ENCODE data around the gene GLTP. TPM values are rescaled to one million over a fixed set of nuclear protein-coding genes. Genes with fewer than 3 reads are reported as not detected.

GLTP gene
- total RNA-seq, 1 experiment from 2014 or later = 25.8 TPM

- TF ChIP-seq, protein P1, sequence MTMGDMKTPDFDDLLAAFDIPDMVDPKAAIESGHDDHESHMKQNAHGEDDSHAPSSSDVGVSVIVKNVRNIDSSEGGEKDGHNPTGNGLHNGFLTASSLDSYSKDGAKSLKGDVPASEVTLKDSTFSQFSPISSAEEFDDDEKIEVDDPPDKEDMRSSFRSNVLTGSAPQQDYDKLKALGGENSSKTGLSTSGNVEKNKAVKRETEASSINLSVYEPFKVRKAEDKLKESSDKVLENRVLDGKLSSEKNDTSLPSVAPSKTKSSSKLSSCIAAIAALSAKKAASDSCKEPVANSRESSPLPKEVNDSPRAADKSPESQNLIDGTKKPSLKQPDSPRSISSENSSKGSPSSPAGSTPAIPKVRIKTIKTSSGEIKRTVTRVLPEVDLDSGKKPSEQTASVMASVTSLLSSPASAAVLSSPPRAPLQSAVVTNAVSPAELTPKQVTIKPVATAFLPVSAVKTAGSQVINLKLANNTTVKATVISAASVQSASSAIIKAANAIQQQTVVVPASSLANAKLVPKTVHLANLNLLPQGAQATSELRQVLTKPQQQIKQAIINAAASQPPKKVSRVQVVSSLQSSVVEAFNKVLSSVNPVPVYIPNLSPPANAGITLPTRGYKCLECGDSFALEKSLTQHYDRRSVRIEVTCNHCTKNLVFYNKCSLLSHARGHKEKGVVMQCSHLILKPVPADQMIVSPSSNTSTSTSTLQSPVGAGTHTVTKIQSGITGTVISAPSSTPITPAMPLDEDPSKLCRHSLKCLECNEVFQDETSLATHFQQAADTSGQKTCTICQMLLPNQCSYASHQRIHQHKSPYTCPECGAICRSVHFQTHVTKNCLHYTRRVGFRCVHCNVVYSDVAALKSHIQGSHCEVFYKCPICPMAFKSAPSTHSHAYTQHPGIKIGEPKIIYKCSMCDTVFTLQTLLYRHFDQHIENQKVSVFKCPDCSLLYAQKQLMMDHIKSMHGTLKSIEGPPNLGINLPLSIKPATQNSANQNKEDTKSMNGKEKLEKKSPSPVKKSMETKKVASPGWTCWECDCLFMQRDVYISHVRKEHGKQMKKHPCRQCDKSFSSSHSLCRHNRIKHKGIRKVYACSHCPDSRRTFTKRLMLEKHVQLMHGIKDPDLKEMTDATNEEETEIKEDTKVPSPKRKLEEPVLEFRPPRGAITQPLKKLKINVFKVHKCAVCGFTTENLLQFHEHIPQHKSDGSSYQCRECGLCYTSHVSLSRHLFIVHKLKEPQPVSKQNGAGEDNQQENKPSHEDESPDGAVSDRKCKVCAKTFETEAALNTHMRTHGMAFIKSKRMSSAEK (CRISPR knock-in tag; IDR thresholded peaks at IDR 0.05; ENCODE audit: borderline replicate concordance) = no peak
- TF ChIP-seq MAX (CRISPR knock-in tag; IDR thresholded peaks at IDR 0.05) = no peak
- no peak for TF ChIP-seq NR3C1 (CRISPR knock-in tag; conservative IDR thresholded peaks at IDR 0.05; ENCODE audit: low read depth)
These were observed 34.5 kb downstream of the GLTP start (continued) for GRCh38 chr12:109845824-109846205.

GRCh38 chr12:109844983-109845823, 35.1 kb downstream of the GLTP start:
- Mint-ChIP-seq H3K27me3 (ENCODE audit: low read depth) (no peaks in the 10 kb centered on the region; the same call in 1 of the 2 replicates), H3K4me1 (peaks cover 11% of the 10 kb centered on the region), H3K27ac (no peak overlapping the region), H3K36me3 (no peaks in the 10 kb centered on the region), H3K4me3 (no peak overlapping the region), H3K9me3 (no peaks in the 10 kb centered on the region)
- DNase-seq (ENCODE audit: low spot score) = peak; percentile 94
- ChIA-PET CTCF (interaction anchor here (0.5 to 2.8 kb wide), 60 partner anchors 9 to 368 kb away, joined by 3 to 68 read pairs (median 5); partner anchors contain the start of genes ANKRD13A, GLTP, KCTD10 and MMAB), POLR2A (interaction anchor here (0.5 kb wide), 1 partner anchor 28 kb away, joined by 8 read pairs; no protein-coding TSS in a partner anchor)
- peak; percentile 93 for ATAC-seq
- TF ChIP-seq ZSCAN18 (CRISPR knock-in tag; IDR thresholded peaks at IDR 0.05) = no peak
- peak; percentile 96 for TF ChIP-seq CTCF (IDR thresholded peaks at IDR 0.05)
- no peak for TF ChIP-seq ZNF281 (CRISPR knock-in tag; IDR thresholded peaks at IDR 0.05)
- TF ChIP-seq NR1H2 (CRISPR knock-in tag; IDR thresholded peaks at IDR 0.05) = no peak
- TF ChIP-seq IRF2 (CRISPR knock-in tag; IDR thresholded peaks at IDR 0.05; ENCODE audit: borderline replicate concordance, low read depth) = no peak
- TF ChIP-seq ELF4 (CRISPR knock-in tag; IDR thresholded peaks at IDR 0.05; ENCODE audit: low read depth) = no peak
- TF ChIP-seq NR3C1 (CRISPR knock-in tag; conservative IDR thresholded peaks at IDR 0.05; ENCODE audit: low read depth) = no peak
- TF ChIP-seq, protein P2, sequence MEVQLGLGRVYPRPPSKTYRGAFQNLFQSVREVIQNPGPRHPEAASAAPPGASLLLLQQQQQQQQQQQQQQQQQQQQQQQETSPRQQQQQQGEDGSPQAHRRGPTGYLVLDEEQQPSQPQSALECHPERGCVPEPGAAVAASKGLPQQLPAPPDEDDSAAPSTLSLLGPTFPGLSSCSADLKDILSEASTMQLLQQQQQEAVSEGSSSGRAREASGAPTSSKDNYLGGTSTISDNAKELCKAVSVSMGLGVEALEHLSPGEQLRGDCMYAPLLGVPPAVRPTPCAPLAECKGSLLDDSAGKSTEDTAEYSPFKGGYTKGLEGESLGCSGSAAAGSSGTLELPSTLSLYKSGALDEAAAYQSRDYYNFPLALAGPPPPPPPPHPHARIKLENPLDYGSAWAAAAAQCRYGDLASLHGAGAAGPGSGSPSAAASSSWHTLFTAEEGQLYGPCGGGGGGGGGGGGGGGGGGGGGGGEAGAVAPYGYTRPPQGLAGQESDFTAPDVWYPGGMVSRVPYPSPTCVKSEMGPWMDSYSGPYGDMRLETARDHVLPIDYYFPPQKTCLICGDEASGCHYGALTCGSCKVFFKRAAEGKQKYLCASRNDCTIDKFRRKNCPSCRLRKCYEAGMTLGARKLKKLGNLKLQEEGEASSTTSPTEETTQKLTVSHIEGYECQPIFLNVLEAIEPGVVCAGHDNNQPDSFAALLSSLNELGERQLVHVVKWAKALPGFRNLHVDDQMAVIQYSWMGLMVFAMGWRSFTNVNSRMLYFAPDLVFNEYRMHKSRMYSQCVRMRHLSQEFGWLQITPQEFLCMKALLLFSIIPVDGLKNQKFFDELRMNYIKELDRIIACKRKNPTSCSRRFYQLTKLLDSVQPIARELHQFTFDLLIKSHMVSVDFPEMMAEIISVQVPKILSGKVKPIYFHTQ (CRISPR knock-in tag; IDR thresholded peaks at IDR 0.05) = no peak
- TF ChIP-seq HMGXB4 (CRISPR knock-in tag; IDR thresholded peaks at IDR 0.05) = peak; percentile 44; the same call in 1 of the 2 replicates
- no peak for TF ChIP-seq ZNF396 (CRISPR knock-in tag; IDR thresholded peaks at IDR 0.05; ENCODE audit: borderline replicate concordance)
- TF ChIP-seq SP1 (CRISPR knock-in tag; conservative IDR thresholded peaks at IDR 0.05) = no peak
- TF ChIP-seq FOXJ3 (CRISPR knock-in tag; IDR thresholded peaks at IDR 0.05; ENCODE audit: borderline replicate concordance) = no peak
- TF ChIP-seq USF1 (CRISPR knock-in tag; IDR thresholded peaks at IDR 0.05) = no peak
- TF ChIP-seq NFATC4 (CRISPR knock-in tag; IDR thresholded peaks at IDR 0.05) = no peak

Measured in WTC11 (cell line).